Erythroblast (primary cell): Measurements from ENCODE around the gene DROSHA.

ENCODE experiments used
- GATA1 ChIP-seq: IDR thresholded peaks from 2 replicates; pipeline ENCODE4 v1.6.1; 2011; ENCODE audit warnings: low read depth, mild to moderate bottlenecking, control low read depth, low read length, moderate library complexity
- POLR2A ChIP-seq: IDR thresholded peaks from 2 replicates; pipeline ENCODE4 v1.6.1; 2011; ENCODE audit warnings: mild to moderate bottlenecking, low read length

DNA sequence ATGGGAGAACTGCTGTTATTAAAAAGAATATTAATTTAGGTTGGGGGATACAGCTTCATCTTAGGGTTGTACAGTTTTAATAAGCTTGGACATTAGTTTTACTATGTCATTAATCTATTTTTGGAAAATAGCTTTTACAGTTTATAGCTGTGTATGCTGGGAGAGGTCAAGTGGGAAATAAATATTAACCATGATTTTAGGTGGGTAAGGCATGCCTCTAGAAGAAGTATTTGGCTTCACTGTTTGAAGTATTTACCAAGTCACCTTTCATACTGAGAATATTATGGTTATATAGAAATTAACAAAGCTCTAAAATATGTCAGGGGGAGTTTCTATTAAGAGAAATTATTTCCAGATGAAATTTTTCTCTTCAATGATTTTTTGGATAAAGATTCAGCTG lies 5.5 kb upstream of the DROSHA start:
- TF ChIP-seq POLR2A = no peak
- no peak for TF ChIP-seq GATA1
